CD14-positive monocyte (primary cell): ENCODE measurements around the gene RNF180. TPM values are rescaled to one million over a fixed set of nuclear protein-coding genes. Genes with fewer than 3 reads are reported as not detected.

Experiments used
- DNase-seq, 3 donors: peaks; one replicate each; pipeline ENCODE4 v3.0.0-alpha.2; 2011 to 2022
- H2AFZ ChIP-seq: 2 replicates; pipeline ENCODE4 v1.6.0; 2012; ENCODE audit warnings: mild to moderate bottlenecking, low read depth, low read length, inconsistent platforms; ENCODE audit not compliant: insufficient read depth, poor library complexity, severe bottlenecking
- H3K27ac ChIP-seq, 2 donors: 1 replicate in 1 of 2; 2 replicates in 1 of 2; pipeline ENCODE4 v1.5.1; 2012 to 2013; ENCODE audit warnings: low read length in 2 of 2, control low read depth in 1 of 2, inconsistent platforms in 1 of 2, low read depth in 1 of 2, mild to moderate bottlenecking in 1 of 2
- H3K27me3 ChIP-seq, 2 donors: one replicate each; pipeline versions ENCODE4 v1.6.0 to v1.6.1; 2011 to 2013; ENCODE audit warnings: low read length in 2 of 2; ENCODE audit not compliant: control insufficient read depth in 2 of 2, insufficient read depth in 2 of 2
- H3K36me3 ChIP-seq, 2 donors: replicated peaks in 1 of 2; 1 replicate in 1 of 2; 2 replicates in 1 of 2; pipeline versions ENCODE4 v1.5.1 to v1.6.1; 2012 to 2013; ENCODE audit warnings: low read length in 2 of 2, control low read depth in 1 of 2, inconsistent platforms in 1 of 2, mild to moderate bottlenecking in 1 of 2; ENCODE audit not compliant: insufficient read depth in 2 of 2, control insufficient read depth in 1 of 2
- H3K4me1 ChIP-seq, 2 donors: 1 replicate in 1 of 2; 2 replicates in 1 of 2; pipeline versions ENCODE4 v1.5.1 to v1.6.1; 2012 to 2013; ENCODE audit warnings: low read length in 2 of 2, control low read depth in 1 of 2, inconsistent platforms in 1 of 2, mild to moderate bottlenecking in 1 of 2, moderate library complexity in 1 of 2; ENCODE audit not compliant: insufficient read depth in 2 of 2, control insufficient read depth in 1 of 2
- H3K4me2 ChIP-seq: replicated peaks from 2 replicates; pipeline ENCODE3; 2012; ENCODE audit warnings: low read length, moderate library complexity, mild to moderate bottlenecking; ENCODE audit not compliant: poor library complexity, severe bottlenecking; ENCODE audit errors: extremely low read depth
- H3K4me3 ChIP-seq, 3 experiments: fragments of 200-600 bp in 1 of 3; sonication (generic) in 1 of 3; replicated peaks in 1 of 3; 1 replicate in 2 of 3; 2 replicates in 1 of 3; pipeline ENCODE4 v1.5.1; 2011 to 2013; ENCODE audit warnings: low read length in 3 of 3, mild to moderate bottlenecking in 3 of 3, control low read depth in 2 of 3, low read depth in 2 of 3, inconsistent platforms in 1 of 3, moderate library complexity in 1 of 3
- H3K79me2 ChIP-seq: 2 replicates; pipeline ENCODE4 v1.6.0; 2012; ENCODE audit warnings: mild to moderate bottlenecking, control low read depth, inconsistent platforms, low read length, moderate library complexity; ENCODE audit not compliant: insufficient read depth
- H3K9ac ChIP-seq: 2 replicates; pipeline ENCODE4 v1.6.0; 2017; ENCODE audit warnings: low read length, mild to moderate bottlenecking; ENCODE audit not compliant: insufficient read depth, poor library complexity, severe bottlenecking
- H3K9me3 ChIP-seq, 2 donors: replicated peaks in 1 of 2; 1 replicate in 1 of 2; 2 replicates in 1 of 2; pipeline versions ENCODE4 v1.5.1 to v1.6.1; 2012 to 2013; ENCODE audit warnings: low read length in 2 of 2, control low read depth in 1 of 2; ENCODE audit not compliant: control insufficient read depth in 1 of 2, insufficient read depth in 1 of 2
- H4K20me1 ChIP-seq: 2 replicates; pipeline ENCODE4 v1.6.0; 2012; ENCODE audit warnings: mild to moderate bottlenecking, low read length, control low read depth, moderate library complexity; ENCODE audit not compliant: insufficient read depth
- H3K27ac Mint-ChIP-seq, 7 donors: one replicate each; pipeline ENCODE4 v1.8.0; 2020; ENCODE audit warnings: mild to moderate bottlenecking in 7 of 7, mixed read lengths in 7 of 7, moderate library complexity in 6 of 7, inconsistent platforms in 2 of 7
- H3K27me3 Mint-ChIP-seq, 3 donors: one replicate each; pipeline ENCODE4 v1.8.0; 2021 to 2022; ENCODE audit warnings: low read depth in 3 of 3, mild to moderate bottlenecking in 3 of 3, mixed read lengths in 3 of 3, moderate library complexity in 3 of 3, inconsistent platforms in 1 of 3
- H3K36me3 Mint-ChIP-seq, 2 donors: one replicate each; pipeline ENCODE4 v1.8.0; 2020; ENCODE audit warnings: mixed read lengths in 2 of 2, inconsistent platforms in 1 of 2, mild to moderate bottlenecking in 1 of 2
- H3K4me1 Mint-ChIP-seq: one replicate; pipeline ENCODE4 v1.8.0; 2020; ENCODE audit warnings: mild to moderate bottlenecking, mixed read lengths
- H3K4me3 Mint-ChIP-seq, 2 donors: one replicate each; pipeline ENCODE4 v1.8.0; 2020; ENCODE audit warnings: mild to moderate bottlenecking in 2 of 2, mixed read lengths in 2 of 2, moderate library complexity in 1 of 2
- H3K9me3 Mint-ChIP-seq, 7 donors: one replicate each; pipeline ENCODE4 v1.8.0; 2020 to 2022; ENCODE audit warnings: mixed read lengths in 7 of 7, mild to moderate bottlenecking in 6 of 7, moderate library complexity in 6 of 7, inconsistent platforms in 2 of 7
- WGBS: methylation state at CpG from one replicate; pipeline ENCODE4 v1.1.5; 2013; ENCODE audit warnings: missing lambda C conversion rate; ENCODE audit not compliant: insufficient coverage; 5-methylcytosine and 5-hydroxymethylcytosine counted together
- intact Hi-C, 2 donors: fragments of 100-400 bp; cut with micrococcal nuclease; formaldehyde crosslinking; loops; one replicate each; pipeline versions ENCODE4 v1.15.0 to v1.15.1; 2023
- polyA plus RNA-seq, 3 donors: library from polyadenylated mRNA; depleted of rRNA in 1 of 3; unstranded in 2 of 3; stranded (reverse) in 1 of 3; fragments of 300-500 nt in 2 of 3; fragments of >200 nt in 1 of 3; fragmentation: Illumina TruSeq in 2 of 3; gene quantifications; 1 replicate in 2 of 3; 2 replicates in 1 of 3; pipeline ENCODE4 v1.2.3, GENCODE V29; 2012 to 2021
- TF ChIP-seq, protein P1 (sequence below): fragments of 200-600 bp; IDR thresholded peaks from one replicate; pipeline ENCODE4 v1.8.0; 2022; ENCODE audit warnings: antibody characterized with exemption, mild to moderate bottlenecking

RNF180 gene
- polyA plus RNA-seq, 3 donors = not detected

GRCh38 chr5:64183956-64184355 lies 18.3 kb downstream of the RNF180 start:
- Histone ChIP-seq H2AFZ (no peak overlapping the region), H3K27me3 (no peaks in the 10 kb centered on the region), H3K4me2 (no peak overlapping the region), H3K36me3 (no peaks in the 10 kb centered on the region), H4K20me1 (no peaks in the 10 kb centered on the region), H3K79me2 (no peaks in the 10 kb centered on the region), H3K9ac (no peak overlapping the region), H3K27ac (no peak overlapping the region), H3K9me3 (no peaks in the 10 kb centered on the region), H3K4me1 (no peaks in the 10 kb centered on the region), H3K4me3 (no peak overlapping the region)
- DNase-seq = no peak
- H3K27me3 Mint-ChIP-seq = peaks cover 0 to 2% (median 0%) of the 10 kb centered on the region in 3 donors
- TF ChIP-seq, protein P1, sequence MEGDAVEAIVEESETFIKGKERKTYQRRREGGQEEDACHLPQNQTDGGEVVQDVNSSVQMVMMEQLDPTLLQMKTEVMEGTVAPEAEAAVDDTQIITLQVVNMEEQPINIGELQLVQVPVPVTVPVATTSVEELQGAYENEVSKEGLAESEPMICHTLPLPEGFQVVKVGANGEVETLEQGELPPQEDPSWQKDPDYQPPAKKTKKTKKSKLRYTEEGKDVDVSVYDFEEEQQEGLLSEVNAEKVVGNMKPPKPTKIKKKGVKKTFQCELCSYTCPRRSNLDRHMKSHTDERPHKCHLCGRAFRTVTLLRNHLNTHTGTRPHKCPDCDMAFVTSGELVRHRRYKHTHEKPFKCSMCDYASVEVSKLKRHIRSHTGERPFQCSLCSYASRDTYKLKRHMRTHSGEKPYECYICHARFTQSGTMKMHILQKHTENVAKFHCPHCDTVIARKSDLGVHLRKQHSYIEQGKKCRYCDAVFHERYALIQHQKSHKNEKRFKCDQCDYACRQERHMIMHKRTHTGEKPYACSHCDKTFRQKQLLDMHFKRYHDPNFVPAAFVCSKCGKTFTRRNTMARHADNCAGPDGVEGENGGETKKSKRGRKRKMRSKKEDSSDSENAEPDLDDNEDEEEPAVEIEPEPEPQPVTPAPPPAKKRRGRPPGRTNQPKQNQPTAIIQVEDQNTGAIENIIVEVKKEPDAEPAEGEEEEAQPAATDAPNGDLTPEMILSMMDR = no peak
- WGBS = no CpG with 5 or more reads among the region's 1 CpG
- no peak overlapping the region for H3K4me3 Mint-ChIP-seq
- intact Hi-C loops = no loop called here
- H3K36me3 Mint-ChIP-seq = no peaks in the 10 kb centered on the region
- H3K27ac Mint-ChIP-seq = no peak overlapping the region
- H3K4me1 Mint-ChIP-seq = no peaks in the 10 kb centered on the region
- no peaks in the 10 kb centered on the region for H3K9me3 Mint-ChIP-seq

- H3K4me3 ChIP-seq = no peak overlapping the region
- no peak overlapping the region for H3K9ac ChIP-seq
- no peaks in the 10 kb centered on the region for H3K36me3 ChIP-seq
- Mint-ChIP-seq H3K36me3 (no peaks in the 10 kb centered on the region), H3K9me3 (peaks cover 0 to 1% (median 0%) of the 10 kb centered on the region in 7 donors), H3K27me3 (peaks cover 0 to 2% (median 0%) of the 10 kb centered on the region in 3 donors), H3K4me1 (no peaks in the 10 kb centered on the region), H3K4me3 (no peak overlapping the region), H3K27ac (no peak overlapping the region)
- no peaks in the 10 kb centered on the region for H3K79me2 ChIP-seq
- no peak overlapping the region for H2AFZ ChIP-seq
- intact Hi-C loops = no loop called here
- no peaks in the 10 kb centered on the region for H4K20me1 ChIP-seq
- H3K27me3 ChIP-seq = no peaks in the 10 kb centered on the region
- H3K4me2 ChIP-seq = no peak overlapping the region
- no peak overlapping the region for H3K27ac ChIP-seq
- no peaks in the 10 kb centered on the region for H3K4me1 ChIP-seq
- WGBS = 100% methylated on average over 1 of the region's 1 CpG
- no peaks in the 10 kb centered on the region for H3K9me3 ChIP-seq
- no peak for DNase-seq
- TF ChIP-seq, protein P1 = no peak
Measured at GRCh38 chr5:64184832-64185231, 19.2 kb downstream of the RNF180 start.
